ENCODE data around the gene CCDC18.
"Not testable (repeated sequence)": the region's sequence is repeated elsewhere in the genome, so short reads cannot be mapped to it uniquely, and the experiment has no call there.

Gene CCDC18

GRCh38 chr1:93180723-93181613, at the start of gene CCDC18:
CCDC18 (plus strand) TSS chr1:93180724; CDS start chr1:93183362, 2,638 bp downstream.
- no peak for DNase-seq

- no peak for DNase-seq
Observed at GRCh38 chr1:93132638-93133037, 47.9 kb upstream of the CCDC18 start.

- DNase-seq, result no peak
Observed at GRCh38 chr1:93136445-93136844, 44.1 kb upstream of the CCDC18 start.

- DNase-seq, result no peak
Observed at GRCh38 chr1:93137604-93138292, 42.8 kb upstream of the CCDC18 start.

- DNase-seq, result no peak
Observed at GRCh38 chr1:93140106-93140505, 40.4 kb upstream of the CCDC18 start.

- DNase-seq, result no peak
Observed at GRCh38 chr1:93142161-93142560, 38.4 kb upstream of the CCDC18 start.

- no peak for DNase-seq
Observed at GRCh38 chr1:93143136-93143535, 37.4 kb upstream of the CCDC18 start.

- no peak for DNase-seq
Observed at GRCh38 chr1:93143769-93144168, 36.8 kb upstream of the CCDC18 start.

- no peak for DNase-seq
Observed at GRCh38 chr1:93148001-93148400, 32.5 kb upstream of the CCDC18 start.

- DNase-seq, result no peak
Observed at GRCh38 chr1:93150729-93151128, 29.8 kb upstream of the CCDC18 start.

- no peak for DNase-seq
Observed at GRCh38 chr1:93151474-93151873, 29.1 kb upstream of the CCDC18 start.

- DNase-seq, result no peak
Observed at GRCh38 chr1:93152835-93153234, 27.7 kb upstream of the CCDC18 start.

- DNase-seq, result no peak
Observed at GRCh38 chr1:93154898-93155297, 25.6 kb upstream of the CCDC18 start.

- DNase-seq, result no peak
Observed at GRCh38 chr1:93155335-93155734, 25.2 kb upstream of the CCDC18 start.

- DNase-seq, result no peak
Observed at GRCh38 chr1:93159337-93159736, 21.2 kb upstream of the CCDC18 start.

GRCh38 chr1:93163314-93163713, 17.2 kb upstream of the CCDC18 start:
- not testable (repeated sequence) for DNase-seq

GRCh38 chr1:93164816-93165215, 15.7 kb upstream of the CCDC18 start:
- DNase-seq, result no peak

GRCh38 chr1:93165895-93166294, 14.6 kb upstream of the CCDC18 start:
- DNase-seq, result not testable (repeated sequence)

GRCh38 chr1:93167006-93167405, 13.5 kb upstream of the CCDC18 start:
- no peak for DNase-seq

- DNase-seq, result not testable (repeated sequence)
Observed at GRCh38 chr1:93170141-93170678, 10.3 kb upstream of the CCDC18 start.

- no peak for DNase-seq
Observed at GRCh38 chr1:93171549-93172034, 8.9 kb upstream of the CCDC18 start.

GRCh38 chr1:93172778-93173177, 7.7 kb upstream of the CCDC18 start:
- no peak for DNase-seq

- not testable (repeated sequence) for DNase-seq
Observed at GRCh38 chr1:93174638-93175037, 5.9 kb upstream of the CCDC18 start.

GRCh38 chr1:93177991-93178390, 2.5 kb upstream of the CCDC18 start:
- DNase-seq, result no peak

Data from NCI-H2029 treated with DMSO at 0.1 percent for 48 hours (cell line).